Fibroblast of mammary gland (primary cell): ENCODE measurements around the gene ZBTB42.

Experiments
- DNase-seq: peaks from one replicate; pipeline ENCODE4 v3.0.0-alpha.2; 2010; ENCODE audit warnings: low read depth
- H3K4me3 ChIP-seq: 2 replicates; pipeline ENCODE4 v1.5.1; 2011; ENCODE audit warnings: low read depth, mild to moderate bottlenecking, low read length, moderate library complexity; ENCODE audit not compliant: control insufficient read depth
- TF ChIP-seq, protein P1 (sequence below): conservative IDR thresholded peaks from 2 replicates; pipeline ENCODE4 v1.5.1; 2011; ENCODE audit warnings: low read depth, low read length, inconsistent platforms; ENCODE audit not compliant: control insufficient read depth, insufficient read depth

ZBTB42 gene

DNA sequence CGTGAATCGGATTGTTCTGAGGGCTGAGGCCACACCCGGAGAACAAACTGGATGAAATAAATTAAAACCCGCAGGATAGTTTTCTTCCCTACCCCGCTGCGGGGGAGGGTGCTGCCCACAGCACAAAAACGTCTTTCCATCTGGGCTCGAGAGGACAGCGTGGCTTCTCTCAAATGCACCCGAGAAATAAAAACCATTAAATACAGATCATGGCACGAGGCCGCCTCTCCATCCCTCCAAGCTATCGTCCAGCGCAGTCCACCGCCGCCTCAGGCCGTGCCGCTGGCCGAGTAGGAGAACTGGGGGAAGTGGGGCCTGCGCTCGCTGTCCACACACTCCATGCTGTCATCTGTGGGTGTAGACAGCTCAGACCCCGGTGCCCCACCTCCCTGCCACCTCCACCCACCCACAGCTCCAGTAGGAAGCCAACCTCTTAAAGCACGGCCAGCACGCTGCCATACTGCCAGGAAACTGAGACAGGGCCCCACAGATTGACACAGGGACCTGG, 30.8 kb upstream of the ZBTB42 start:
- TF ChIP-seq, protein P1, sequence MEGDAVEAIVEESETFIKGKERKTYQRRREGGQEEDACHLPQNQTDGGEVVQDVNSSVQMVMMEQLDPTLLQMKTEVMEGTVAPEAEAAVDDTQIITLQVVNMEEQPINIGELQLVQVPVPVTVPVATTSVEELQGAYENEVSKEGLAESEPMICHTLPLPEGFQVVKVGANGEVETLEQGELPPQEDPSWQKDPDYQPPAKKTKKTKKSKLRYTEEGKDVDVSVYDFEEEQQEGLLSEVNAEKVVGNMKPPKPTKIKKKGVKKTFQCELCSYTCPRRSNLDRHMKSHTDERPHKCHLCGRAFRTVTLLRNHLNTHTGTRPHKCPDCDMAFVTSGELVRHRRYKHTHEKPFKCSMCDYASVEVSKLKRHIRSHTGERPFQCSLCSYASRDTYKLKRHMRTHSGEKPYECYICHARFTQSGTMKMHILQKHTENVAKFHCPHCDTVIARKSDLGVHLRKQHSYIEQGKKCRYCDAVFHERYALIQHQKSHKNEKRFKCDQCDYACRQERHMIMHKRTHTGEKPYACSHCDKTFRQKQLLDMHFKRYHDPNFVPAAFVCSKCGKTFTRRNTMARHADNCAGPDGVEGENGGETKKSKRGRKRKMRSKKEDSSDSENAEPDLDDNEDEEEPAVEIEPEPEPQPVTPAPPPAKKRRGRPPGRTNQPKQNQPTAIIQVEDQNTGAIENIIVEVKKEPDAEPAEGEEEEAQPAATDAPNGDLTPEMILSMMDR = no peak
- no peak for DNase-seq
- H3K4me3 ChIP-seq = no peak overlapping the region

DNA sequence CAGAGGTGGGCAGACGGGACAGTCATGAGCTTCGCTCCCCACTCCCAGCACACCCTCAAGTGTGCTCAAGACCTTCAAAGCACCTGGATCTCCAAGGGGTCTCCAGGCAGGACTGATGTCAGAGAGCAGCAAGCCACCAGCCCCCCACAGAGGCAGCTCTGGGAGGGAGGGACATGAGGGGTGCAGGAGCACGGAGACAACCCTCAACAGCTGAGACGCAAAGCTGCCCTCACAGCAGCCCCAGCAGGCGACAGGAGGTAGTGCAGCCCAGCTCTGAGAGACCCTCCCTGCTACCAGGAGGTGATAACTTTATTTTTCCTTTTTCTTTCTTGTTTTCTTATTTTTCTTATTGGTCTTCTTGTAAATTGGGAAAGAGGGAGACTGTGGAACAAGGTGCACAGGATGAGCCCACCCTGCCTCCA, 30.0 kb upstream of the ZBTB42 start:
- DNase-seq = no peak
- TF ChIP-seq, protein P1 = peak; percentile 66
- H3K4me3 ChIP-seq = no peak overlapping the region

DNA sequence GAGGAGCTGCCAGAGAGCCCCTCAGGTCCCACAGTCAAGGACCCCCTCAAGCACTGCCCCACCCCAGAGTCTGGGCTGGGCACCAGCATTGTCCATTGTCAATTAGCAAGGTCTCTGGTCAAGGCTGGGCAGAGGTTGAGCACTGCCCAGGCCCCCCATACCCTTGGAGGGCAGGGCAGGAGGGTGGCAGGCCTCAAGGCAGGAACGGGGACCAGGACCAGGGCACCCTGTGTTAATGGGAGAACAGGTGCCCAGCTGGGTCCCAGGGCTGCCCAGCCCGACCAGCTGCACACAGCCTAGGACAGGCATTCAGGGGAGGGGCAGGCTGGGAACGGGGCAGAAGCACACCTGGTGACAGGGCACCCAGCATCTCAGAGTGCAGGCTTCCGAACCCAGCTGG, 29.5 kb upstream of the ZBTB42 start:
- TF ChIP-seq, protein P1 = no peak
- no peak for DNase-seq
- H3K4me3 ChIP-seq = no peak overlapping the region

DNA sequence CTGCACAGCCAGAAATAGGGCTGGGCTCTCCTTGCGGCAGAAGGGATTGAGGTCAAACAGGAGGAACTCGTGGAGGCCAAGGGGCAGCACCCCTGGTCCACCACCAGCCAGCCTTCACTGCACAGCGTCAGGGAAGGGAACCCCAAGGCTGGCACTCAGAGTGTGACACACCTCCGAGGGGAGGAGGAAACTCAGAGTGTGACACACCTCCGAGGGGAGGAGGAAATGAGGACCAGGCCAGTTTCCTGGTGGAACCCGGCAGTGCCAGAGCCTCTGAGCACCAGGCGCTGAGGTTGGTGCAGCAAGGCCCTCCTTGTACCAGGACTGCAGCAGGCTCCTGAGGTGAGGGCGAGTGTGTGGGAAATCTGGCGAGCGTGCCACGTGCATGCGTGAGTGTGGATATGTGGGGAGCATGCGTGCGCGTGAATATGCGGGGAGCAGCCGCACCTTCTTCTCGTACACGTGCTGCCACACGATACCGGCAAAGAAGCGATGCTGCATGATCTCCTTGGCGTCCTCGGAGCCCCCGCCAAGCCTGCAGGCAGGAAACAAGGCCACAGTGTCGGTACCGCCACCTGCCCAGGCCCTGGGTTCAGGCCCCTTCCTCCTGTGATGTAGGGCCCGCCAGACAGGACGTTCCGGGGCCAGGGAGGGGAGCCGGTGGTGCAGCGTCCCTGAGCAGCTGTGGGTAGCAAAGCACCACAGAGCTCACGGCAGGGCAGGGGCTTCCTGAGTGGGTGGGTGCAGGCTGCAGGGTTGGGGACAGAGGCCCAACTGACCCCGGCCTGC, 28.8 kb upstream of the ZBTB42 start:
- H3K4me3 ChIP-seq = no peak overlapping the region
- DNase-seq = no peak
- TF ChIP-seq, protein P1 = no peak

DNA sequence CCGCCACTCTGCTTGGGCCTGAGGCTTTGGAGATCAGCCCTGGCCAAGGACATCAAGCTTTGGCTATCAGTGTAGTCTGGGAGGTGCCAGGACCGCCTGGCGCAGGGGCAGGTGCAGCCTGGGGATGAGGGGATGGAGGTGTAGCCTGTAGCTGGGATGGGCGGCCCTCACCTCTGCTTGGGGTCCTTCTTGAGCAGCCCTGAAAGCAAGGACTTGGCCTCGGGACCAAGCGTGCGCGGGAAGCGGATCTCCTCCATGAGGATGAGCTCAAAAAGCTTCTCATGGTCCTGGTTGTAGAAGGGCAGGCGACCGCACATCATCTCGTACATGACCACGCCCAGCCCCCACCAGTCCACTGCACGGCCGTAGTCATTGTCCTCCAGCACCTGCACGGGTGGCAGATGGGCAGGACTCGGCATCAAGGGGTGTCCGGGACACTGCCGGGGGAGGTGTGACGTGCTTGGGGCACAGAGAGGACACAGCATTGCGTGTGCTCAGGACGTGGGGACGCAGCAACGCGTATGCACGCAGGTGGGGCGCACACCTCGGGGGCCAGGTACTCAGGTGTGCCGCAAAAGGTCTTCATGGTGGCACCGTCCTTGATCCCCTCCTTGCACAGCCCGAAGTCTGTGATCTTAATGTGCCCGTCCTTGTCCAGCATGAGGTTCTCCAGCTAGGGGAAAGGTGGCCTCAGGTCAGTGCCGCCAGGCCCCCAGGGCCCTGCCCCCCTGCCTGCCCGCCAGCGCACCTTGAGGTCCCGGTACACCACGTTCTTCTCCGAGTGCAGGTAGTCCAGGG, 28.0 kb upstream of the ZBTB42 start:
- DNase-seq = no peak
- TF ChIP-seq, protein P1 = no peak
- H3K4me3 ChIP-seq = no peak overlapping the region

DNA sequence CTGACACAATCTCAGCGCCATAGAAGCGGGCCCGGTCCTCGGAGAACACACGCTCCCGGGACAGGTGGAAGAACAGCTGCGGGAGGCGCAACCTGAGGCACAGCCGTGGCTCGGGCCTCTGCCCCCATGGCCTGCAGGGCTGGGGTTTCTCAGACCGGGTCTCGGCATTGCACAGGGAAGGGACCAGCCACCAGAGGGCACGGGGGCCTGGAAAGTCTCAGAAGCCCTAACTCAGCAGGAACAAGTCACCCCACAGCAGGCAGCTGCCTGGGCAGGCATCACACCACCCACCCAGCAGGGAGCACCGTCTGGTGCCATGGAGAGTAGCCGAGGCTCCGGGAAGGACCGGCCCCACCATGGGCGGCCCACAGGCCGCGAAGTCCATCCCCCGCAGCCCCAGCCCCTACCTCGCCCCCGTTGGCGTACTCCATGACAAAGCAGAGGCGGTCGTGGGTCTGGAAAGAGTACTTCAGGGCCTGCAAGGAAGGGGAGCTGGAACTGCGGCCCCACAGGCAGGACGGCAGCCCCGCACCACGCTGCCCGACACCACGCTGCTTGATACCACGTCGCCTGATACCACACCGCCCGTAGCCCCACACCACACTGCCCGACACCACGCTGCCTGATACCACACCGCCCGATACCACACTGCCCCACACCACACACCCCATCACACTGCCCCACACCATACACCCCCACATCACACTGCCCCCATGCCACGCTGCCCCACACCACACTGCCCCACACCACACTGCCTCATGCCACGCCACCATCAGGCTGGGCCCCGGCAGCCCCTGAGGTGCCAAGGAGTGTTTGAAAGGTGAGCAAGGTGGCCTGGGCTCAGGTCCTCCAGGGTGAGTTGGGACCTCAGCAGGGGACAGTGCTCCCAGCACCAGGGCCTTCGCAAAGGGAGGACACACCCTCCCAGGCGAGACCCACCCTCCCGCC, 27.1 kb upstream of the ZBTB42 start:
- no peak for DNase-seq
- no peak overlapping the region for H3K4me3 ChIP-seq
- TF ChIP-seq, protein P1 = no peak
